Activated naive CD4-positive, alpha-beta T cell treated with anti-CD3 and anti-CD28 coated beads, Interleukin-2, amount 50 U/mL, for 72 hours (primary cell): ENCODE results near the gene SLC36A1. TPM values are rescaled to one million over a fixed set of nuclear protein-coding genes. Genes with fewer than 3 reads are reported as not detected.

Source experiments
- ATAC-seq, 2 donors: fragments of 150-1000 bp; cut with Tn5 transposase; 2 replicates each; pipeline ENCODE4 v1.10.0; 2021; ENCODE audit warnings: mild to moderate bottlenecking in 2 of 2, moderate library complexity in 2 of 2
- DNase-seq, 2 donors: peaks; one replicate each; pipeline ENCODE4 v3.0.0; 2021 to 2022; ENCODE audit warnings: low spot score in 2 of 2
- H3K27ac Mint-ChIP-seq, 2 donors: one replicate each; pipeline ENCODE4 v1.8.0; 2022; ENCODE audit warnings: mild to moderate bottlenecking in 2 of 2, mixed read lengths in 2 of 2
- H3K36me3 Mint-ChIP-seq, 2 donors: one replicate each; pipeline ENCODE4 v1.8.0; 2022; ENCODE audit warnings: mixed read lengths in 2 of 2
- H3K9me3 Mint-ChIP-seq, 2 donors: one replicate each; pipeline ENCODE4 v1.8.0; 2022; ENCODE audit warnings: mixed read lengths in 2 of 2
- total RNA-seq, 2 donors: library from RNA; stranded (reverse); gene quantifications; one replicate each; pipeline ENCODE4 v1.2.3, GENCODE V29; 2022

SLC36A1 gene
- total RNA-seq, 2 donors from 2014 or later = 5.0 to 7.8 TPM

DNA sequence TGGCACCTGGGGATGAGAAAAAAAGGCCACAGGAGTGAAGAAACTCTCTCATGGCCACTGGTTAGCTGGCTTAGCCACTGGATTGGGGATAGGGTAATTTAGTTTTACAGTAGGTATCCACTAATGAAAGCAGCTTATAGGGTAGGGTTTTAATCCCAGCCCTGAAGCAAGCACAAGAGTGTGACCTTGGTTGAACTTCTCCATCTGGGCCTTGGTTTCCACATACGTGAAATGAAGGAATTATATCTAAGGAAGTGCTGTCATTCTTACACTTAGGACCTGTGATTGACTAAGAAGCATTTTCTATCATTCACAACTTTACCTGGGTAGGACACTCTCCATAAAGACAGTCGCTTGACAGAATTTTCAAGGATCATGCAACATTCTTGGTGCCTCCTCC is 94.2 kb downstream of the SLC36A1 start:
- no peak for ATAC-seq
- Mint-ChIP-seq H3K9me3 (no peaks in the 10 kb centered on the region), H3K36me3 (no peaks in the 10 kb centered on the region), H3K27ac (no peak overlapping the region)
- no peak for DNase-seq

Other genes starting within 250 kb of the SLC36A1 start
- gene CCDC69, start 223.5 kb upstream of the SLC36A1 start, total RNA-seq = 10 to 100 TPM; 21.0 to 23.8 TPM
- 10 to 100 TPM; 36.8 to 85.2 TPM for gene GM2A, start 194.4 kb upstream of the SLC36A1 start, total RNA-seq
- gene SLC36A3, start 143.8 kb upstream of the SLC36A1 start, total RNA-seq = not detected
- gene SLC36A2, start 100.0 kb upstream of the SLC36A1 start, total RNA-seq = not detected
- gene FAT2, start 143.7 kb downstream of the SLC36A1 start, total RNA-seq = not detected
- gene SPARC, start 239.3 kb downstream of the SLC36A1 start, total RNA-seq = under 1 TPM; 0.18 to 0.91 TPM